MM.1S (cell line): ENCODE results near the gene ZNF236.

Experiments
- CTCF ChIP-seq: fragments of 300-600 bp; sonication (generic); IDR thresholded peaks from 2 replicates; pipeline ENCODE4 v1.5.1; 2016; ENCODE audit warnings: antibody characterized with exemption, low read length, mixed read lengths
- EZH2 ChIP-seq: fragments of 300-600 bp; sonication (generic); optimal IDR thresholded peaks from 2 replicates; pipeline ENCODE3; 2017; ENCODE audit warnings: low read depth, mild to moderate bottlenecking, antibody characterized with exemption, low read length, mixed read lengths

GRCh38 chr18:76938619-76939018 lies 116.3 kb downstream of the ZNF236 start:
- TF ChIP-seq CTCF (no peak), EZH2 (no peak)
